HK-2 (cell line): ENCODE data around the gene RIBC1.
"Not testable (repeated sequence)": the region's sequence is repeated elsewhere in the genome, so short reads cannot be mapped to it uniquely, and the experiment has no call there.

Experiments
- DNase-seq: peaks from one replicate; pipeline ENCODE4 v3.0.0-alpha.2; 2018; ENCODE audit not compliant: unreplicated experiment

The RIBC1 gene

DNA sequence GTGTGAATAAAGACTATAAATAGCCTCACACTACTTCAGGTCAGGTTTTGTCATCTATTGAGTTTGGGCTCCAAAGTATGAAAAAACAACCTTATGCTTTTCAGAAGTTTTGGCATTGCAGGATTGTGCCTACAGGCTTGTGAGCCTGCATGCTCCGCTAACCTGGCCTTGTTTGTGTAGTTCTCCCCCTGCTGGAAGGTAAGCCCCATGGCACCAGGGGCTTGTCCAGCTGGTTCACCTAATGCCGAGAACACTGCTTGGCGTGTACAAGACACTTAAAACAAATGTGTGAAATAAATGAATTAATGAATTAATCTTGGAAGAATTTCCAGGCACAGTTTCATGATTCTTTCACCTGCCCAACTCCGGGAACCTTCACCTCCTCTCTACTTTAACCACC lies 13.3 kb downstream of the RIBC1 start:
- DNase-seq = peak; percentile 32

DNA sequence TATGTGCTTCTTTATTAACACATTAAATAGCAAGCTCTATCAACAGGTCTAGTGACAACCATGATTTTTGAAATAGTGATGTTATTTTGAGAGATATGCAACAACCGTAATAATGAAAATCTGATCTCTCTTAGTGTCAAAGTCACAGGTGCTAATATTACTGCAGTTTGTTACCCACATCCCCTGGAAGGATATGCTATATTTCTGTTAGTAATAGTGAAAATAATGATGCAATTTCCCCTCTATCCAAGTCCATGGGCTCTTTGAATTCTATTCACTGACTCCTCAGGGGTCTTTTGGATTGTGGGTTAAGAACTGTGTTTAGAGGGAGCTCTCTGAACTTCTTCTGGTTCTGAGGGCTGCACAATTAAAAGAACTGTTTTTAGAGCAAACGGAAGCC lies 14.5 kb downstream of the RIBC1 start:
- DNase-seq = no peak

DNA sequence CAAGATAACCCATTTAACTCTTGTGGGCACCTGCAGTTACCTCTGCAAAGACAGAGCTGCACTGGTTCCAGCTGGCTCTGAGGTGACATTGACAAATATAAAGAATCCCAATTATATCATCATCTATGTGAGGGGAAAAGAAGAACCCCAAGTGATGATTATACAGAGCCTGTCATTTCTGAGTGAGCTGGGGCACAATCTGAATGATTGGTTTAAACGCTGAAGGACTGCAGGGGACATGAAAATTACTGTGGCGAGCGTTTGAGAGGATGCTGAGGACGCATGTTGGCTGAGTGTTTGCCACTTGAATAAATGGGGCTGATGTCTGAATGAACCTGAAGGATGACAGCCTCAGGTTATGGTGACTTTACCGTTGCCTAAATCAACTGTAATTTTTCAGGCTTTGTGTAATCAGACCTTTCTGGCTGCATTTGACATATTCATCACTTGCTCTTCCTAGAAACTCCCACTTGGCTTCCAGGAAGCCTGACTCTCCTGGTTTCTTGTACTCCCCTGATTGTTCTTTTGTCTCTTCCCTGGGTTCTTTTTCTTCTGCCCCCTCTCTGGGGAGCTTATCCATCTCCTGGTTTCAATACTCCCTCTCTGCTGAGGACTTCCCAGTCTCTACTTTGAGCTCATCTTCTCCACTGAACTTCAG lies 15.6 kb downstream of the RIBC1 start:
- no peak for DNase-seq

DNA sequence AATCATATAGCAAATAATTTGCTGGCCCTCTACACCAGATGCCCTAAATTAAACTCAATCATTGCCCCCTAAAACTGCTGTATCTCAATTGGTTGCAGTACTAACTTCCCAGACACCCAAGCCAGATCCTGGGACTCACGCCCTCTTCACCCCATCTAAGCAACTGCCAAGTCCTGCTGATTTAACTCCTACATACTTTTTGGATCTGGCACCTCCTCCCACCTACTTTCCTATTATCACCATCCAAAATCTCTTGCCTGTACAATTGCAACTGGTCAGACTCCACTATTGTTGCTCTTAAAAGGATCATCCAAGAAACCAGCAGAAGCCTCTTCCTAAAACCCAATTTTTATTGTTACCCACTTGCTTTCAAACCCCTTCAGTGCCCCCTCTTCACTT lies 16.2 kb downstream of the RIBC1 start:
- no peak for DNase-seq

DNA sequence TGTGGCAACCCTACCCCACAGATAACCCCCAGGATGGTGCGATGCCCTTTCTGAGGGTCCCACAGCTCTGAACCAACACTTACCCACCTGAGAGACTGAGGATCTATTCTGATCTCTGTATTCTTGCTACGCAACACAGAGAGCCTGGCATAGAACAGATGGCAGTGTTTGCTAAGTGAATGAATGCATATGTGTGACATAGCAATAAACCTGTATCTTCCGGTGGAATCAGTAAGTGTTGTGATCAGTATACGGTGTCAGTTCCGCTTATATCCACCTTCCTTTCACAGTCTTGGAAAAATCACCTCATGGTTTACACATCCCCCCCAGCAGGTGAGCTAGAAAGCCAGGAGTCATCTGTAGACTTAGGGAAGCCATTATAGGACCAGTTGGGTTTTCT lies 17.4 kb downstream of the RIBC1 start:
- DNase-seq = no peak

DNA sequence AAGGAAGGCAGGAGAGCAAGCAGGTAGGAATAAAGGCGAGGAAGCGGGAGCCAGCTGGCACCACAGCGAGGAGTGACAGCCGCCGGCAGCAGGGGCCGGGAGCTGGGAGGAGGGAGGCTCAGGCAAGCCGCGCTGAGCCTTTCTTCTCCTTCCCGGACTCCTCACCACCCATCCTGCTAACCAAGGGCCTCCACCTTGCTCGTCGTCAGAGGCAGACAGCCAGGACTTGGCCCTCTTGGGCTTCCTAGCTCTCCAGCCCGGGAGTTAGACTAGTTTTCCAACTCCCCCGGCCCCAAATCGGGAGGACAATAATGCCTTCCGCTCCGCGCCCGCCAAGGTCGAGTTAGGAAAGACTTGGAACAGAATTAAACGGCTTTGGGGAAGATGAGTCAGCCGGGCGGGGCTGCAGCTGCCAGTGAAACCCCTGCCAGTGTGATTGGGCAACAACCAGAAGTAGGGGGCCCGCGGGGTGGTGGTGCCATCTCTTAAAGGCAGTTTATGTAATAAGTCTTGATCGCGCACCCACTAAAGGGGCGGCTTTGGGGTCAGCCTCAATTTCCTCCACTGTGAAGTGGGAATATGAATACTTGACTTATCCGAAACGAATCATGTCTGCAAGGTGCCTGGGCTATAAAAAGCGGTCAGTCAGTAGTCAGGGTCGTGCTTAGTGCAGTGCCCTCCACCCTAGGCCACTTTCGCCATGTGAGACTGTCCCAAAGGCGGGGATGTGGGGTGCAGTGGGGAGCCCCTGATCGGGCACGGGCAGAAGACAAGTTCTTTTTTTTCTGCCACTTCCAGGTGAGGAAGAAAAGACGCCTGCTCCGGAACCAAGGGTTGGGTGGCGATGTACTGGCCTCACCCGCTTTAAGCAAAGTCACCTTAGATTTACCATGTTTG lies 18.2 kb downstream of the RIBC1 start:
- DNase-seq = no peak

DNA sequence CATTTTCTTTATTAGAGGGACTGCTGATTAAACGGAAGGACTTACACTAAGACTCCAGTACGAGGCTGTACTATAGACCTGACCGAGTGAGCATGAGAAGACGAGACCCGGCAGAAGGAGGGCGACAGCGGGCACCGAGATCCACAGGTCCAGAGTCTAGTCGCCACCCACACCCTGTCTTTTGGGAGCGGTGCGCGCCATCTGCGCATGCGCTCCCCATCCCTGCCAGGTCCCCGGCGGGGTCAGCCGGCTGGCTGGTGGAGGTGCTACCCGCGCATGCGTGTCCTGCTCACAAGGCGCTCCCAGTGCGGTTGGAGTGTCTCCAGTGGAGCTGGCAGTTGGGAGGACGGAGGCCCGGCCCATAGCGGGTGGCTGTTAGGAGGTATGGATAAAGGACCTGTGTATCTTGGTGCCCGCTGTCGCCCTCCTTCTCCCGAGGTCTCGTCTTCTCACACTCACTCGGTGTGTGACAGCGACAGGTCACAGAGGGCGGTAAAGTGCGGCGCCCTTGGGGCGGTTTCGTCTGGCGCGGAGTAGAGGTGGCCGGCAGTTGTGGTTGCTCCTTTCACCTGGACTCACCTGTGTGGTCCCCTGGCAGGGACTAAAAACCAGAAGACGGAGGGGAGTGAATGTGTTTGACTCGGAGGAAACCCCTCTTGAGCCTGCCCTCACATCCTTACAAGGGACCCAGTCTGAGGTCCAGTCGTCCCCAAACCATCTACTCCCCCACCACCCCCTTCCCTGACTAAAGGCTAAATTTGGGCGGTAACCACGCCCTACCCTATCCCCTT lies 19.1 kb downstream of the RIBC1 start:
- DNase-seq = peak; percentile 19

DNA sequence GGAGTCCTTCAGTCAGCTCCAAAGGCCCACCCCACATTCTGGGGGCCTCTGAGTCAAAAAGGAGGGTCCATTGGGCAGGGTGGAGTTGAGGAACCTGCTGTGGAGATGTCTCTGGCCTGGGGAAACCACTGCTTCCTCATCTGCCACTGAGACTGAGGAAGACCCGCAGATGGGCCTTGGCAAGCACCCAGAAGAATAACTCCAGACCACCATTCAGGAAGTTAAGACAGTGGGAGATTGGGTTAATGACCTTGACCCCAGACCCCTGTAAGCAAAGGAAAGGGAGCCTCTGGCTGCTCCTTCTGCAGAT lies 19.6 kb downstream of the RIBC1 start:
- DNase-seq = no peak

DNA sequence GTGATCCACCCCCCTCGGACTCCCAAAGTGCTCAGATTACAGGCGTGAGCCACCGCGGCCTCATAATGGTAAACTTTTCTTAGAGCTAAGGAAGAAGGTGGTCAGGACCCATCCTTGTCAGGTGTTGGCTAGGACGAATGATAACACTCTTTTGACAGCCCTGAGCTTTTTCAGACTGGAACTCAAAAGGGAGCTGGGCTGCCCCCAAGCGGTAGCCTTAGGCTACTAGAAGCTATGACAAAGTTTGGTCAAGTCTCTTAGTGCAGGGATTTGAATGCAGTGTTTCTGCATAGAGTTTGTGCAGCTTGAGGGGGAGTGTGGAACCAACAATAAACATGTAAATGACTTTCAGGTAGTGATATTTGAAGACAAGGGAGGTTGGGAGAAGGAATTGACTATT lies 23.3 kb downstream of the RIBC1 start:
- peak; percentile 11 for DNase-seq

DNA sequence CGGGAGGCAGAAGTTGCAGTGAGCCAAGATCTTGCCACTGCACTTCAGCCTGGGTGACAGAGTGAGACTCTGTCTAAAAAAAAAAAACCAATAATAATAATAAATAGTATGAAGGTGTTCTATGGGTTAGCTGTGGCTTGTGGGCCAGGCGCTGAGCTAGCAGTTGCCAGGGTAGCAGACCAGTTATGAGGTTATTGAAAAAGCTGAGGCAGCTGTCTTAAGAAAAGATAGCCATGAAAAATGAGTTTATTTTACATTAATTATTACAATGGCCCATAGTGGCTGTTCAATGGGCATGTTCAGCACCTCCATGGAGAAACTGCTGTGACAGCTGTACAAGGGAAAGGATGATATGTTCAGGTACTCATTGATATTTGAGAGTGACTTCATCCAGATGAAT lies 24.8 kb downstream of the RIBC1 start:
- no peak for DNase-seq

DNA sequence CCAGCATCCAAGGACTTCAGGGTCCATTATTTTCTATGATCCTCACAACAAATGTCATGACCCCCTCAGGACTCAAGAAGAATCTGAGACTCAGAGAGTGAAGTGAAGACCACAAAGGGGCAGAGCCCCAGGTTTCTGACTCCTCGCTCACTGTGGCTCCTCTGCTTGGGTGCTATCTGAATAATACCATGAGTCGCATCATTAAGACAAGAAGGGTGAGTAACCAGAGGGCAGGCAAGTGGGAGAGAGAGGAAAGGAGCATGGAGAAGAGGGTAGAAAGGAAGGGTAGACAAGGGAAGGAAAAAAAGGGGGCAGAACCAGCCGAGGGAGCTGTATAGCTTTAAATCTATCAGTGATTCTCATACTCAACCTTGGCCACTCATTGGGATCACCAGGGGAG lies 27.0 kb downstream of the RIBC1 start:
- no peak for DNase-seq

DNA sequence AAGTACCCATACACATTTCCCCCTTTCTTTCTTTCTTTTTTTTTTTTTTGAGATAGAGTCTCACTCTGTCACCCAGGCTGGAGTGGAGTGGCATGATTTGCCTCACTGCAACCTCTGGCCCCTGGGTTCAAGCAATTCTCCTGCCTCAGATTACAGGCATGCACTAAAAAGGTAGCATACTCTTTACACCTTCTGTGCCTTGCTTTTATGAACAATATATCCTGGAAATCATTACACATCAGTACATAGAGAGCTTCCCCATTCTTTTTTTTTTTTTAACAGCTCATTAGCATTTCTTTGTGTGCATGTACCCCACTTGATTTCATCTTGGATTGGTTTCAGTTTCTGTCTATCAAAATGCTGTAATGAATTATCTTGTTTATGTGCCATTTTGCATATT lies 30.1 kb downstream of the RIBC1 start:
- DNase-seq = no peak

DNA sequence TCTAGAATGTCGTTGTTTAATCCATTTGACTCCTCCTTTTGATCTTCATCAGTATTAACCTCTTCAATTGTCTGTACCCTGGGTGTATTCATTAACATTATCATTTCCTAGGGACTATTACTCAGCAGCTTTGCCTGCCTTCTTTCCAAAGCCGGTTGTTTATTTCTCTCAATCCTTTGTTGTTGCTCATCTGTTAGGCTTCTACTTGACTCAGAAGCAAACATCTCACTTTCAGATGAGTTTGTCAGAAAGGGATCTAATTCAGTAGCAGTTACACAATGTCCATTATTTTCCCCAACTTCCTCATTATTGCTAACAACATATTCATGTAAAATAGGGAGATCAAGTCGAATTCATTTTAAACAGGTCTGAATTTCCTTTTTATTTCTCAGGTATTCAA lies 33.6 kb downstream of the RIBC1 start:
- DNase-seq = no peak

DNA sequence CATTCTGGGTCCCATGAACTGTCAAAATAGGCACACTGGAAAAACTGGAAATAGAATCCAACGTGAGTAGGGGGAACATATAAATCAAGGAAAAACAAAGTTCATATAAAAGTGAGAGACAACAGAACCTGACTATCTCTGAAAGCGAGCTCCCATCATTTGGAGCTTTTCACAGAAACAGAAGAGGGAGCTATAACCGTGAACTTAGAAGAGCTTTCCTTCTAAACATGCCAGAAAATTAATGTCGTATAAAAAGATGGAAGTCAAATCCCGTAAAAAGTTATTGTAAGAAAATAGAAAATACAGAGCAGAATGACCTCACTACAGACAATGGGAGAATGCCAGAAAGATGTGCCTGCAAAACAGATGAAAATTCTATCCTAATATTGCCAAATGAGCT lies 35.4 kb downstream of the RIBC1 start:
- no peak for DNase-seq

DNA sequence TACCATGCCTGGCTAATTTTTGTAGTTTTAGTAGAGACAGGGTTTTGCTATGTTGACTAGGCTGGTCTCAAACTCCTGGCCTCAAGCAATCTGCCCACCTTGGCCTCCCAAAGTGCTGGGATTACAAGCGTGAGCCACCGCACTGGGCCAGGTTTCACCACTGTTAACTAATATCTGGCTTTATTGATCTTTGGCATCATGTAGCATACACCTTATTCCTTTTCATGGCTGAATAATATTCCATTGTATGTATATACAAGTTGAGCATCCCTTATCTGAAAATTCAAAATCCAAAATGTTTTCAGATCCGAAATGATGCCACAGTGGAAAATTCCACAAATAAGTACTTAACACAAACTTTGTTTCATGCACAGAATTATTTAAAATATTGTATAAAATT lies 46.0 kb downstream of the RIBC1 start:
- not testable (repeated sequence) for DNase-seq

DNA sequence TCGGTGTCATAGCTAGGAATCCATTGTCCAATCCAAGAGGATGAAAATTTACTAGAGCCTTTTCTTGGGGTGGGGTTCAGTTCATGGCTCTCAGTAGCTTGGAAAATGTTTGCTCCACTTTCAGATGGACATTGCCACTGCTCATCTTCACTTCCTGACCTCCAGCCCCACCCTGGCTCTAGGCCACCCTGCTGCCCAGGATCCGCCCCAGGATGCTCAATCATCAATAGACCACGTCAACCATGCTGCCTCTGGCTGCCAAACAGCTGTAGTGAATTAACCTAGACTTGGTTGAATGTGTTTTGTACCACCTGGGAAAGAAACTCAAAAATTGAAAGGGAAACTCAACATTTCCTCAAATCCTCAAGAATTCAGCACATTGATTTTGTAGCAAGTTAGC lies 48.7 kb downstream of the RIBC1 start:
- DNase-seq = no peak

DNA sequence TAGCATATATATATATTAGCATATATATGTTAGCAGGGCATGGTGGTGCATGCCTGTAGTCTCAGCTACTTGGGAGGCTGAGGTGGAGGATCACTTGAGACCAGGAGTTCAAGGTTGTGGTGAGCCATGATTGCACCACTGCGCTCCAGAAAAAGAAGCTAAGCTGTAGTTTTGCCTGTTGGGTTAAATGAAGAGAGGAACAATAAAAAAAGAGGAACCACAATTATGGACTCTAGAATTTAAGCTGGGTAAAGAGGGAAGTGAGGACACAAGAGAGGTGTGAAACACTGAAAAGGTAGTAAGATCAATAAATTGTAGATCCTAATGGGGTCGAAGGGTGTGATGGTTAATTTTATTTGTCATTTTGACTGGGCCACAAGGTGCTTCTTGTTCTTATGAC lies 52.0 kb downstream of the RIBC1 start:
- DNase-seq = no peak

DNA sequence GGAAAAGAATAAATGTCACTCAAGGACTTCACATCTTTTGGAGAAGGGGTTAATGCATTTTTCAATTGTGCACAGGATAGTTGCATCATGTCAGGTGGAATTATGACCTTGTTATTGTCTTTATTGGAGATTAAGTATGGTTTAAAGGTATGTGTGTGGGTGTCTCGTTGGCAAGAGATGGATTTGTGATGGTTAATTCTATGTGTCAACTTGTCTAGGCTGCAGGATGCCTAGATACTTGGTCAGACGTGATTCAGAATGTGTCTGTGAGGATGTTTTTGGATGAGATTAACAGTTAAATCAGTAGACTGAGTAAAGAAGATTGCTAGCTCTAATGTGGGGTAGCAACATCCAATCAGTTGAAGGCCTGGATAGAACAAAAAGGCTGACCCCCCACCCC lies 53.7 kb downstream of the RIBC1 start:
- DNase-seq = no peak

DNA sequence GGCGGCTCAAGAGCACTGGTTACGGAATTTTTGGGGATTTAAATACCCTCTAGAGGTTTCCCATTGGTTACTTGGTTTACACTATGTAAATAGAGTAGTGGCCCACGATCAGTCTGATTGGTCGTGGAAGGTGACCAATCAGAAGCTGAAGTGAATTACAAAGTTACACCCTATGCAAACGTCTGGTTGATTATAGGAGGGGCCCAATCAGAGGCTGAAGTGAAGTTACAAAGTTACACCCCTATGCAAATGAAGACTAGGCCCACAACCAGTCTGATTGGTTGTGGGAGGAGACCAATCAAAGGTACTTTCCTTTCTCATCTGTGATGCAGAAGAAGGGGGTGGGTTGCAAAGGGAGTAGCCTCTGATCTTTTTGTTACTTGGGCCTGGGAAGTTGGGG lies 56.6 kb downstream of the RIBC1 start:
- DNase-seq = no peak
